Common myeloid progenitor, CD34-positive (primary cell): ENCODE data around the gene ZSWIM1.

Experiments
- CTCF ChIA-PET: fragments of 350-600 bp; sonication (Branson Sonifier 250); formaldehyde crosslinking; loops from one replicate; lab custom pipeline; 2021; ENCODE audit warnings: antibody characterized with exemption; lab: Charles Lee
- POLR2A ChIA-PET: fragments of 350-600 bp; sonication (Branson Sonifier 250); formaldehyde crosslinking; loops from one replicate; lab custom pipeline; 2021; ENCODE audit warnings: antibody characterized with exemption; lab: Charles Lee
- DNase-seq, 3 donors: peaks; one replicate each; pipeline versions ENCODE4 v3.0.0 to v3.0.0-alpha.2; 2013
- H3K27ac ChIP-seq, 2 experiments: 1 replicate in 1 of 2; 2 replicates in 1 of 2; pipeline ENCODE4 v1.7.0; 2013; ENCODE audit warnings: inconsistent platforms in 2 of 2, low read length in 2 of 2, mild to moderate bottlenecking in 2 of 2, low read depth in 1 of 2, moderate library complexity in 1 of 2; ENCODE audit not compliant: severe bottlenecking in 2 of 2, insufficient read depth in 1 of 2, poor library complexity in 1 of 2
- H3K27me3 ChIP-seq, 5 experiments: replicated peaks in 2 of 5; 1 replicate in 3 of 5; 2 replicates in 2 of 5; pipeline versions ENCODE4 v1.6.1 to v1.7.0; 2013; ENCODE audit warnings: low read length in 4 of 5, mild to moderate bottlenecking in 2 of 5, moderate library complexity in 2 of 5, inconsistent platforms in 1 of 5; ENCODE audit not compliant: insufficient read depth in 5 of 5, control insufficient read depth in 4 of 5
- H3K36me3 ChIP-seq, 4 experiments: 1 replicate in 2 of 4; 2 replicates in 2 of 4; pipeline versions ENCODE4 v1.6.1 to v1.7.0; 2013; ENCODE audit warnings: low read length in 3 of 4, control low read depth in 1 of 4, mild to moderate bottlenecking in 1 of 4; ENCODE audit not compliant: control insufficient read depth in 4 of 4, insufficient read depth in 4 of 4
- H3K4me1 ChIP-seq, 4 experiments: 1 replicate in 3 of 4; 2 replicates in 1 of 4; pipeline versions ENCODE4 v1.6.1 to v1.7.1; 2013; ENCODE audit warnings: low read length in 3 of 4, mild to moderate bottlenecking in 3 of 4, control low read depth in 1 of 4, inconsistent platforms in 1 of 4, moderate library complexity in 1 of 4; ENCODE audit not compliant: control insufficient read depth in 4 of 4, insufficient read depth in 4 of 4; ENCODE audit errors: control extremely low read depth in 1 of 4
- H3K4me3 ChIP-seq, 7 experiments: 1 replicate in 4 of 7; 2 replicates in 3 of 7; pipeline versions ENCODE4 v1.5.1 to v1.7.0; 2013; ENCODE audit warnings: mild to moderate bottlenecking in 7 of 7, low read length in 6 of 7, moderate library complexity in 6 of 7, inconsistent platforms in 2 of 7, low read depth in 2 of 7, control low read depth in 1 of 7; ENCODE audit not compliant: insufficient read depth in 4 of 7, control insufficient read depth in 1 of 7; ENCODE audit errors: extremely low read depth in 1 of 7
- H3K9me3 ChIP-seq, 5 experiments: 1 replicate in 4 of 5; 2 replicates in 1 of 5; pipeline versions ENCODE4 v1.6.1 to v1.7.1; 2013; ENCODE audit warnings: low read length in 4 of 5, mild to moderate bottlenecking in 2 of 5, inconsistent platforms in 1 of 5, low read depth in 1 of 5, moderate library complexity in 1 of 5; ENCODE audit not compliant: control insufficient read depth in 4 of 5, insufficient read depth in 2 of 5; ENCODE audit errors: control extremely low read depth in 1 of 5
- WGBS: methylation state at CpG from one replicate; pipeline ENCODE4 v1.1.5; 2013; ENCODE audit not compliant: insufficient coverage; 5-methylcytosine and 5-hydroxymethylcytosine counted together

The ZSWIM1 gene

GRCh38 chr20:45852326-45852725 is 28.7 kb upstream of the ZSWIM1 start:
- POLR2A ChIA-PET, result no interaction called here
- Histone ChIP-seq H3K4me3 (no peak overlapping the region), H3K27me3 (no peaks in the 10 kb centered on the region), H3K9me3 (no peaks in the 10 kb centered on the region), H3K4me1 (peaks cover 0 to 13% (median 13%) of the 10 kb centered on the region in 4 experiments), H3K36me3 (peaks cover 3 to 48% (median 28%) of the 10 kb centered on the region in 4 experiments), H3K27ac (no peak overlapping the region)
- WGBS, result 100% methylated on average over 2 of the region's 6 CpGs
- DNase-seq, result no peak
- CTCF ChIA-PET, result interaction anchor here (0.6 to 1.6 kb wide), 4 partner anchors 9 to 91 kb away, joined by 3 to 4 read pairs (median 3); no protein-coding TSS in a partner anchor

GRCh38 chr20:45853484-45853883 is 27.5 kb upstream of the ZSWIM1 start:
- ChIA-PET POLR2A (no interaction called here), CTCF (interaction anchor here (1.5 to 2.3 kb wide), 3 partner anchors 11 to 54 kb away, joined by 3 to 8 read pairs (median 4); no protein-coding TSS in a partner anchor)
- Histone ChIP-seq H3K4me3 (no peak overlapping the region), H3K9me3 (no peaks in the 10 kb centered on the region), H3K27me3 (no peaks in the 10 kb centered on the region), H3K4me1 (peaks cover 2 to 23% (median 22%) of the 10 kb centered on the region in 4 experiments), H3K36me3 (peaks cover 3 to 43% (median 22%) of the 10 kb centered on the region in 4 experiments), H3K27ac (no peak overlapping the region)
- WGBS, result no CpG with 5 or more reads among the region's 2 CpGs
- DNase-seq, result no peak

GRCh38 chr20:45857114-45857881 is 23.7 kb upstream of the ZSWIM1 start, which contains the start of the genes ACOT8 and ZSWIM3:
ACOT8 (minus strand) TSS chr20:45857392; CDS start chr20:45857315, 77 bp downstream.
ZSWIM3 (plus strand) TSS chr20:45857614; CDS start chr20:45857826, 212 bp downstream.
- H3K4me3 ChIP-seq, result peak within 1 kb of the TSS; percentile 55 to 98 (median 93)
- H3K4me1 ChIP-seq, result peaks cover 2 to 26% (median 24%) of the 10 kb centered on the region in 4 experiments
- peak; percentile 100 for DNase-seq
- H3K9me3 ChIP-seq, result no peaks in the 10 kb centered on the region
- peaks cover 0 to 13% (median 10%) of the 10 kb centered on the region in 4 experiments for H3K36me3 ChIP-seq
- peak within 1 kb of the TSS; percentile 75 to 89 for H3K27ac ChIP-seq
- POLR2A ChIA-PET, result interaction anchor here (0.6 to 0.7 kb wide), 4 partner anchors 13 to 457 kb away, joined by 3 to 4 read pairs (median 3); no protein-coding TSS in a partner anchor
- WGBS, result 0% methylated on average over 31 of the region's 36 CpGs
- CTCF ChIA-PET, result interaction anchor here (0.8 to 1.4 kb wide), 5 partner anchors 11 to 104 kb away, joined by 3 to 4 read pairs (median 3); partner anchors contain the start of genes CTSA and NEURL2
- no peaks in the 10 kb centered on the region for H3K27me3 ChIP-seq

- H3K4me3 ChIP-seq, result peak overlapping the region; percentile 42 to 98 (median 91)
- H3K9me3 ChIP-seq, result no peaks in the 10 kb centered on the region
- DNase-seq, result no peak
- H3K4me1 ChIP-seq, result peaks cover 2 to 26% (median 24%) of the 10 kb centered on the region in 4 experiments
- H3K27ac ChIP-seq, result peak overlapping the region; percentile 75 to 89
- 11% methylated on average over 5 of the region's 13 CpGs for WGBS
- ChIA-PET CTCF (interaction anchor here (1.4 kb wide), 1 partner anchor 10 kb away, joined by 4 read pairs; no protein-coding TSS in a partner anchor), POLR2A (interaction anchor here (0.6 kb wide), 1 partner anchor 33 kb away, joined by 3 read pairs; no protein-coding TSS in a partner anchor)
- H3K27me3 ChIP-seq, result no peaks in the 10 kb centered on the region
- H3K36me3 ChIP-seq, result peaks cover 0 to 12% (median 8%) of the 10 kb centered on the region in 4 experiments
Measured at GRCh38 chr20:45857882-45858216, 23.2 kb upstream of the ZSWIM1 start.

- Histone ChIP-seq H3K4me1 (peaks cover 2 to 26% (median 23%) of the 10 kb centered on the region in 4 experiments), H3K9me3 (no peaks in the 10 kb centered on the region), H3K36me3 (peaks cover 0 to 3% (median under 1%) of the 10 kb centered on the region in 4 experiments), H3K27me3 (no peaks in the 10 kb centered on the region), H3K27ac (no peak overlapping the region), H3K4me3 (no peak overlapping the region)
- ChIA-PET POLR2A (no interaction called here), CTCF (no interaction called here)
- DNase-seq, result no peak
- 100% methylated on average over 3 of the region's 5 CpGs for WGBS
Measured at GRCh38 chr20:45859916-45860315, 21.1 kb upstream of the ZSWIM1 start.

- no peak for DNase-seq
- H3K4me3 ChIP-seq, result no peak overlapping the region
- H3K27ac ChIP-seq, result peak overlapping the region in 1 of 2 experiments; percentile 22
- H3K27me3 ChIP-seq, result no peaks in the 10 kb centered on the region
- no peaks in the 10 kb centered on the region for H3K36me3 ChIP-seq
- H3K4me1 ChIP-seq, result peaks cover 2 to 26% (median 22%) of the 10 kb centered on the region in 4 experiments
- ChIA-PET POLR2A (no interaction called here), CTCF (interaction anchor here (0.7 kb wide), 1 partner anchor 19 kb away, joined by 3 read pairs; no protein-coding TSS in a partner anchor)
- 91% methylated on average over 4 of the region's 7 CpGs for WGBS
- H3K9me3 ChIP-seq, result no peaks in the 10 kb centered on the region
Measured at GRCh38 chr20:45860560-45861220, 20.3 kb upstream of the ZSWIM1 start.
